ENCODE measurements around the gene EXTL2.

- TF ChIP-seq GATA2 (IDR thresholded peaks at IDR 0.05; ENCODE audit: low read depth, low read length) (no peak), GATA3 (IDR thresholded peaks at IDR 0.05; ENCODE audit: low read depth, low read length) (no peak)
Measured at GRCh38 chr1:100907887-100908286, 13.2 kb upstream of the EXTL2 start.
